Ecto neural progenitor cell (in vitro differentiated cells): ENCODE results near the gene SNAPC3.
"Not testable (repeated sequence)": the region's sequence is repeated elsewhere in the genome, so short reads cannot be mapped to it uniquely, and the experiment has no call there.

Experiments
- DNase-seq: peaks from one replicate; pipeline ENCODE4 v3.0.0-alpha.2; 2018; ENCODE audit warnings: low spot score

The SNAPC3 gene

DNA sequence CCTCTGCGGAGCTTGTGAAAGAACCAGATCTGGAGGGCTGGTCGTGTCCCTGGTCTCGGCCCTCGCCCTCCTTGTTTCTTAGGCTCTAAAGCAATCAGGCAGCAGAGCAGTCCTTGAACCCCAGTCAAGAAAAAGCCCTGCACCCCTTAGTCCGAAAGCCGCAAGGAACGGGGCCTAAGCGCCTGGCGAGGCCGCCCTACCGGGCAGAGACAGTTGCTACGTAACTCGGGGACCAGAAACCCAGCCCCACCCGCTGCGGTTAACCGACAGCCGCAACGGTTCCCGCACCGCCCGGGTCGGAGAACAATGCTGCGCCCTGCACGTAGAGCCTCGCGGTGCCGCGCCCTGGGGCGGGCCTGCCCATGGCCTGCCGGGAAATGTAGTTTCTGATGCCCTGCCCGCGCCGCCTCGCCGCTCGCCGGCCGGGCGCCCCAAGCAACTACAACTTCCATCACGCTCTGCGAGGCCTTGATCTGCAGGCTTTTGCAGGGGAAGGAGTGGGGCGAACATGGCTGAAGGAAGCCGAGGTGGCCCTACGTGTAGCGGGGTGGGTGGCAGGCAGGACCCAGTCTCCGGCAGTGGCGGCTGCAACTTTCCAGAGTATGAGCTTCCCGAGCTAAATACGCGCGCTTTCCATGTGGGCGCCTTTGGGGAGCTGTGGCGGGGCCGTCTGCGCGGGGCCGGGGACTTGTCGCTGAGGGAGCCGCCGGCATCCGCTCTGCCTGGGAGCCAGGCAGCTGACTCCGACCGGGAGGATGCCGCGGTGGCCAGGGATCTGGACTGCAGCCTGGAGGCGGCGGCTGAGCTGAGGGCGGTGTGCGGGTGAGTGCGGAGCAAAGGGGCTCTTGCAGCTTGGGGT, at the start of gene SNAPC3:
Gene SNAPC3 (plus strand): TSS at position 505 of the 859 bp plus-strand sequence. CDS start 4 bp downstream, at position 509.
- peak; percentile 97 for DNase-seq

DNA sequence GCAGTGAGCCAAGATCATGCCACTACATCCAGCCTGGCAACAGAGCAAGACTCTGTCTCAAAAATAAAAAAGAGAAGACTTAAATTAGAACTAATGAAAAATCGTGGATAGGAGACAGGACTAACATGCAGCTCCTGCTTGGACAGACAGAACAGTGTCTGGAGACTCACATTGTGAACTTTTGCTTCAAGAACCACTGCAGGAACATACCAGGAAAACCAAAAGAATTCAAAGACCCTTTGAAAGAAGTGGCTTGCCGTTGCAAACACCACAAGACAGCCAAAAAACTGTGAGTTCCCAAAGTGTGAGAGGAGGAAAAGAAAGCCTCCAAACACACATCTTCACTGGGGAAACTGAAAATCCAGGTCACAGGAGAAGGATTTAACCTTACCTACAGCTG, 48.8 kb upstream of the SNAPC3 start:
- no peak for DNase-seq

DNA sequence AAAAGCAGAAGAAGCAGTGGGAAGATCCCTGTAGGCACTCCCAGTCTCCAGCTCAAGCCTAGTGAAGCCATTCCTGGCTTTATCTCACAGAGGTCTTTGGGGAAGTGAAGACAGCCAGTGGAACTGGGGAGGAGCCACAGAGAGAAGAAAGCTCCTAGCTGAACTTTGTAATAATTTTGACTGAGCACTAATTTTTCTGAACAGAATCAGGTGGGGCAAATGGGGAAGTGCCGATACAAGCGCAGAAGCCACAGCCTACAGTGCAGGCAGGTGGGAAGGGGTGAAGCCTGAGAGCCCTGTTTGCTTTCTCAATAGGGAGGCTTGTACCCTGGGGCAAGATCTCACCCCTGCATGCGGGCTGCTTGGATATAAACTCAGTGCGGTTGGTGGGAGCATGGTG, 48.4 kb upstream of the SNAPC3 start:
- no peak for DNase-seq

DNA sequence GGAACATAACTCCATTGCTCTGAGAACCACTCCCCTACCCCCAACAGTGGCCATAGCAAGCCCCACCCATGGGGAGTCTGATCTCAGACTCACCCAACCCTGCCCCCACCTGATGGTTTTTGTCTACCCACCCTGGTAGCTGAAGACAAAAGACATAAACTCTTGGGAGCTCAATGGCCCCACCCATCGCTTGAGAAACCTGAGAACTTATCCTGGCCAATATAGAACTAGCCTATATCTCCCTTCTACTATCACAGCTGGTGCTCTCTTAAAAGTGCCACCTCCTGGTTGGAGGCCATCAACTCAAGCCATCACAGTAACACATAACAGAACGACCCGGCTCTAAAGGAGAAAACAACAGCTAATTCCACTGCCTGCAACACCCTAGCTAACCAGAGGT, 47.9 kb upstream of the SNAPC3 start:
- no peak for DNase-seq

DNA sequence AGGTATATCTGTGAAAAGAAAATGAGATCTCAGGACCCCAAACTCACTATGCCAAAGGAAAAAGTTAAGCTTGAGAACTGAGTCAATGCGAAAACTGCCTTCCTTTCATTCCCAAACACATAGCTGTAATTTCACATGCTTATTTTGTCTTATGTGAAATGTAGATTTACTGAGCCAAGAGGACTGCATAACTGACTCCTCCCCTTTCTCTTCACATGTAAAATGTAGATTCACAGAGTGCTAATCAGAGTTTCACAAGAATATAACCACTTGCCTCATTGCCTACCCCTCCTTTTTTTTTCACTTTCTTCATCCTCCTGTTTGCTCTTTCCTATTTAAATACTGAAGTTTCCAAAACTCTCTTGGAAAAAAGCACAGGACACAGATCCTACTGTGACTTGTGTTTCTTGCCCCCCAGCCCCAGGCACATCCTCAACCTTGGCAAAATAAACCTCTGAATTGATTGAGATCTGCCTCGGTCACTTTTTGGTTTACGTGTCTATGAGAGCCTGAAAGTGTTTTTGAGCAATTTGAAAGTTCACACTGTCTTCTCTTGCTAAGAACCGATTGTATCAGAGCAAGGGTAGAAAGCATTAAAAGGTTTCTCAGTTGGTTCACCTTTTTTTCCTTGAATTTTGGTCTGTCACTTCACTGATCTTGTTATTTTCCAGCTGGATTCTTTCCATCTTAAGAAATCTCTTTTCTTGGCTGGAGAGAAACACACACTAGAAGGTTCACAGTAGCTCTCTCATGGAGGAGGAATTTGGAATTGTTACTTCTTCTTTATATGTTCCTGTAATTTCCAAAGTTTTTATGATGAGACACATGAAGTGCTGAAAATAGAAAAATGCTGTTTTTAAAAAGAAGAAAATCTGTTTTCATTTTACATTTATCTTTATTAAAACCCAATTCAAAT, 44.8 kb upstream of the SNAPC3 start:
- no peak for DNase-seq

DNA sequence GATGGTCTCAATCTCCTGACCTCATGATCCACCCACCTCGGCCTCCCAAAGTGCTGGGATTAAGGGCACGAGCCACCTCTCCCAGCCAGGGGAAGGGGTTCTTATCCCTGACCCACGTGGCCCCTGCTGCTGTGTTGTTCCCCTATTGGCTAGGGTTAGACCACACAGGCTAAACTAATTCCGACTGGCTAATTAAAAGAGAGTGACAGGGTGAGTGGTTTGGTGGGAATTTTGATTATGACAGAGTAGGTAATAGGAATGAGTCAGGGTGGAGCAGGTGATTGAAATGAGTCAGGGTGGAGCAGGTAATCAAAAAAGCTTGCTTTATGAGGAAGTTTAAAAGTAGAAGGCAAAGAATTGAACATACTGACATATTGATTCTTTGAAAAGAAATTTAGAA, 43.4 kb upstream of the SNAPC3 start:
- not testable (repeated sequence) for DNase-seq

DNA sequence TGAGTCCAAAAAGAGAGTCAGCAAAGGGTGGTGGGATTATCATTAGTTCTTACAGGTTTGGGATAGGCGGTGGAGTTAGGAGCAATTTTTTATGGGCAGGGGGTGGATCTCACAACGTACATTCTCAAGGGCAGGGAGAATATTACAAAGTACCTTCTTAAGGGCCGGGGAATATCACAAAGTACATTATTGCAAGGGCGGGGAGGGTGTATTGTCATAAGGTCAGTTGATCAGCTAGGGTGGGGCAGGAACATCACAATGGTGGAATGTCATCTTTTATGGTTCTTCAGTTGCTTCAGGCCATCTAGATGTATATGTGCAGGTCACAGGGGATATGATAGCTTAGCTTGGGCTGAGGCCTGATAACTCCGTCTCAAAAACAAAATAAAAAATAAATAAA, 42.8 kb upstream of the SNAPC3 start:
- DNase-seq, result not testable (repeated sequence)

DNA sequence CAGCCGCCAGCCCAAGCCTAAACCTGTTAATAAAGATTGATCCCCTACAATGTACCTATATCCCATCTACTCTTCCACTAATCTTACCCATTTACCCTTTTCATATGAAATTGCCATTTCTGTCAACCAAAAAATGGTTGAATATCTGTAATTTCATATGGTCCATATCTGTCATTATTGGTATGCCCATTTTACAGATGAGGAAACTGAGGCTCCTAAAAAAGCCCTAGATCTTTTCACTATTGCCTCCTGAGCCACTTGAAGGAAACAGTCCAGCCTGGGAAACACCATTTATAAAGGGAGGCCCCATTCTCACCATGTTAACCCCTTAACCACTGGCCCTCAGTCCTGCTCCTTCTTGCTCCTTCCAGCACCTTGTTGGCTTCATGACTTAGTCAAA, 41.2 kb upstream of the SNAPC3 start:
- DNase-seq, result no peak

DNA sequence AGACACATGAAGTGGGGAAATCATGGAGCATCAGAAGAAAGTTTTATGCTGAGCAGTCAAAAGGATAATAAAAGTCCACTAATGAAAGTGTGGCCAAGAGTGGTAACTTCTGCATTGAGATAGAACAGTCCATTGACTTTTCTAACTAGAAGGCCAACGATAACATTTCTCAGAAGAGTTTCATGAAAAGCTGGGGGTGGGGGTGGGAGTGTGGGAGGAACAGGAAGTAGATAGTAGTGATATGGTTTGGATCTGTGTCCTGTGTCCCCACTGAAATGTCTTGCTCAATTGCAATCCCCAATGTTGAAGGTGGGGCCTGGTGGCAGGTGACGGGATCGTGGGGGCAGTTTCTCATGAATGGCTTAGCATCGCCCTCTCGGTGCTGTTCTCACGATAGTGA, 36.2 kb upstream of the SNAPC3 start:
- no peak for DNase-seq

DNA sequence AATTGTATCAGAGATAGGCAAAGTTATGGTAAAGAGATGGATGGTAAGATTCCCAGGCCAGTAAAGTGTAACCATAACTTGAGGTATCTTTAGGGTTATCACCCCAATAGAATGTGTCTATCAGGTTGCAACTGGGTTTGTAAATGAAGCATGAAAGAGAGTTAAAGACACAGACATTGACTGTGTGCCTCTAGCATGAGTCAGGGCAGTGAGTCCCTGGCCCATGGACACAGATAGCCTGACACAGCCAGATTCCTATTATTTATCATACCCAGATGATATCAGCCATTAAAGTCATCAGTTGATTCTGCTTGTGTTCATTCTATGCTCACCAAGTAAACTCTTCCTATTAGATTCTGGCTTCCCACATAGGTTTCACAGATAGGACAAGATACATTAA, 33.5 kb upstream of the SNAPC3 start:
- DNase-seq, result no peak

DNA sequence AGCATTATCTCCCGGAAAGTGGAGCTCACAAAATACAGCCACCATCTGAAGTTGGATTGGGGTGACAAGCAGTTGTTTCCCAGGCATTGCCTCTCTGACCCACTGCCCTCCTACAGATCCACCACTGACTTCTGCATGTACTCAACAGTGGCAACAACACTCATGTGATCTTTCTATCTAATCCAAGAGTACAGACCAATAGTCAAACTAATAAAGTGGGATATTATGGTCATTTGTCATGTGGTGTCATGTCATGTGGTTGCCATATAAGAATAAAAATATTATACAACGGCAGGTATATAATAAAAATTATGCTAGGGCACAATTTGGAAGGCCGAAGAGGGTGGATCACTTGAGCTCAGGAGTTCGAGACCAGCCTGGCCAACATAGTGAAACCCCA, 33.0 kb upstream of the SNAPC3 start:
- no peak for DNase-seq

DNA sequence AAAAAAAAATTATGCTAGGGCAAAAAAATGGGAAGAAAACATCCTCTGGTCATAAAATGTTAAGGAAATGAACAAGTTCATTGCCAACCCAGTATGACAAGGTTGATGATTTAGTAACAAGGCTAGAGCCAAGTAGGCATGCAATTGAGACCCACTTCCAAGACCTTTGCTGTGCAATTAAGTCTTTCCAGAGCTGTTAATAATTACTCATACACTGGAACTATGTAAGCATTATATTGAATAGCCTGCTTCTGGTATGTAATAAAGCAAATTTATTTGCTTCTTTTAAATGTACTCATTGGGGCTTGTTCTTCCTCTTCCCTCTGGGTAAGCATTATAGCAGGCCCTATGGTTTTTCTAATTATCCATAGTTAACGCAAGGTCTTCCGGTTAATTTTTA, 32.5 kb upstream of the SNAPC3 start:
- no peak for DNase-seq

DNA sequence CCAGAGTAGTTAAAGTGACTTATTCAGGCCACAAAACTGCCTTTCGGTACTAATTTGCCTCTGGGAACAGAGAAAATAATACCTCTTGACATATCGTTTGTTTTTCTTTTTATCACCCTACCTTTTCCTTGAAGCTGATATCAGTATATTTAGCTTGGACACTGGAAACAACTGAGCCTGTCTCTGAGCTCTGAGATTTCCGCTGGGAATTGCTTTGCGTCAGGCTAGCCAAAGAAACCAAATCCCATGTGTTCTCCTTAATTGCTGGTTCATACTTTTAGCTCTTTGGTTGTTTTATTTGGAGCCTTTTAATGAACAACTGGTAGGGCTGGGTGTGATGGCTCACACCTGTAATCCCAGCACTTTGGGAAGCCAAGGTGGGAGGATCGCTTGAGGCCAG, 30.3 kb upstream of the SNAPC3 start:
- no peak for DNase-seq

DNA sequence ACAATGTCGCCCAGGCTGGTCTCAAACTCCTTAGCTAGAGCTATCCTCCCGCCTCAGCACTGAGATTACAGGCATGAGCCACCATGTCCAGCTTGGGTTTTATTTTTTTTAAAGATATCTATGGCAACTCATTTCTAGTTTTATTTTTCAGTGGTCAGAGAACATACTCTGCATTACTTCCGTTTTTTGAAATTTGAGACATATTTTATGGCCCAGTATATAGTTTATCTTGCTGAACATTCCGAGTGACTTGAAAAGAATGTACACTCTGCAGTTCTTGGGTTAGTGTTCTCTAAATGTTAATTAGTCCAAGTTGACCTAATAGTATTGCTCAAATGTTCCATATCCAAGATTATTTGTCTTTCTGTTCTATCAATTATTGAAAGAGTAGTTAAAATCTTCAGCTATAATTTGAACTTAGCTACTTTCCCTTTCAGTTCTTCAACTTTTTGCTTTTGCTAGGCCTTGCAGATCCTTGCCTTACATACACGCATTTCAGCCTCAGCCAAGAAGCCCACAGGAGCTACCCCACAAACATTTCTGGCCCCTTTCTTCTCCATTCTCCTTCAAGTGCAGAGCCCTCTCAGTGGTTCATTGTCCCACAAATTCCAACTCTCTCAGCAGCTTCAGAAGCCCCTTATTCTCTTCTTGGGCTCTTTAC, 22.3 kb upstream of the SNAPC3 start:
- no peak for DNase-seq

DNA sequence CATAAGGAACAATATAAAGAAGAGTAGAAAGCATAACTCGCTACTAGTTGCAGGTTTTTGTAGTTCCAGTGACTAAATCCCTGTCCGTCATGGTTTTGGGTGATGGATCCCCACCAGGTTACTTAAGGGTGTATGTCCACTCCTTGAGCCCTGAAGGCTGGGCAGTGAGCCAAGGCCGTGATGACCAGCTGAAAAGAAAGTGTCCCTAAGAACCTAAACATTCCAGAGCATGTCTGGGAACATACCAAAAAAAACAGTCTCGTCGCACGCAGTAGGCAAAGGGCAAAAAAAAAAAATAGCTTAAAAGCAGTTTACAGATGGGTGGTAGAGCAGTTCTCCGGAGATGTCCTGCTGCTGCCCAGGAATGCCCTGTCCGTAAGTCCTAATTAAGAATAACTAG, 21.4 kb upstream of the SNAPC3 start:
- DNase-seq, result no peak

DNA sequence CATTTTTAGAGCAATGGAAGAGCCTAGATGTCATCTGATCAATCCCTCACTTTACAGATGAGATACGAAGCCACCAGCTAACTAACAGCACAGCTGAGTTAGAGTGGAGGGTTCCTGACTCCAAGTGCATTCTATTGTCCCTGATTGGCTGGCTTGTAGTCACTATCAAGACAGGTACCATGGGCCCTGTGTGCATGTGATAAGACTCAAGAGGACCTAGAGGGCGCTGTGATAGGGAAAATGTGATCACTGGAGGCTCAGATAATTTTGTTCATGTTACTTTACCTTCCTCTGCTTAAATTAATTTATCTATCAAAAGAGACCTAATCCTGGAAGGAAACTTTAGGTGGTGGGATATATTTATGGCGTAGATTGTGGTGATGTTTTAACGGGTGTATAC, 19.5 kb upstream of the SNAPC3 start:
- no peak for DNase-seq

DNA sequence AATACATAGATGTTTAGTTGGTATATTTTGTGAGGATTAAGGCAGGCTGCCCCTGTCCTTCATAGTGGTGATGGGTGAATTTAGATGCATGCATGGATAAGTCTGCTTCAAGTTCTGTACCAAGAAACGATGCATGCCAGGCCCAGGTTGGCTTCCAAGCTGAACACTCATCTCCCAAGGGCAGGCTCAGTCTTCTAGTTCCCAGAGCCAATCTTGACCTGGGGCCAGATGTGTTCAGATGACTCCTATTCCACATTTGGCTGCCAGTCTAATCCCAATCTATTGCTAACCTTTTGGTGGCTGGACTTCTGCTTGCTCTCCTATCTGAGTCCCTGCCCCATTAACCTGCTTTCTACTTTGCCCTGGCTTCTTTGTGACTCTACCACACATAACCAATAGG, 18.5 kb upstream of the SNAPC3 start:
- DNase-seq, result no peak

DNA sequence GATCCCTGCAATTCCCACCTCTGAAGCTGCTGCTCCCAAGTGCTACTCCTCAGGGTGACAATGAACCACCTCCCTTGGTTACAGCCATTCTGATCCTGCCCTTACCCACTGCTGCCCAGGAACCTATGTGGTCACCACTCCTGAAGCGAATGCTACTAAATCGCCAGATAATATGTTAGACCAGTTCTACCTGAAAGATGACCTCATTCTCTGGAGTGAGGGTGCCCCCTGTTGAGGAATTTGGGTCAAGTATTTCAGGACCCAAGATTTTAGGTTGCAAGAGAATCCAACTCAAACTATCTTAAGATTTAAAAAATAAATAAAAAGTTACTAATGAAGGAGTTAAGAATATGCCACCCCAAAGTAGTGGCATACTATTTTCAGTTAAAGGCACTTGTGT, 5.8 kb upstream of the SNAPC3 start:
- DNase-seq, result no peak

DNA sequence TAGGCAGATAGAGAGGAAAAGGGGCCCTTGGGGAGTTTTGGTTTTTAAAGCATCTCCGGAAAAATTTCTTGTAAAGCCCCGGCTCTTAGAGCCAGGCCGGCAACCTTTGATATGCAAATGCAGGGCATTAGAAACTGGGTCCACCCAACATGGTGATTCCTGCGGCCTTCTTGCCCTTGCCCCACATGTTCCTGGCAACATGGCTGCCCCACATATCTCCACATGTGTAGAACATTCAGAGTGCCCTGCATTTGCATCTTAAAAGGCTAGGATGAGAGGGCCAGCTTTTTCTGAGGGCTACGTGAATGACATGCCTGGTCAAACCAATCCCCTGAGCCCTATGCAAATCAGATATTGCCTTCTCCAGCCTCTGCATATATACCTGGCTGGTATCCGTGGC, 5.0 kb upstream of the SNAPC3 start:
- DNase-seq, result no peak

DNA sequence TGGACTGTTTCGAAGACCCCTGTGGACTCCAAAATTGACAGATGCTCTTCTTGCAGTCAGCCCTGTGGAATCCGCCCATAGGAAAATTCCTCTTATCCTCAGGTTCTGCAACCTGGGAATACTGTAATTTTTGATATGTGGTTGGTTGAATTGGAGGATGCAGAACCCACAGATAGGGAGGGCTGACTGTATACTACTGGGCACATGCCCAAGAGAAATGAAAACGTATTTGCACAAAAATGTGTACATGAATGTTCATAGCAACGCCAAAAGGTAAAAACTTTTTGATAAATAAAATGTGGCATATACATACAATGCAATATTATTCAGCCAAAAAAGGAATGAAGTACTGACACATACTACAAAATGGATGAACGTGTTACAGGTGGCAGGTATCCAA, 1.9 kb upstream of the SNAPC3 start:
- DNase-seq, result no peak

DNA sequence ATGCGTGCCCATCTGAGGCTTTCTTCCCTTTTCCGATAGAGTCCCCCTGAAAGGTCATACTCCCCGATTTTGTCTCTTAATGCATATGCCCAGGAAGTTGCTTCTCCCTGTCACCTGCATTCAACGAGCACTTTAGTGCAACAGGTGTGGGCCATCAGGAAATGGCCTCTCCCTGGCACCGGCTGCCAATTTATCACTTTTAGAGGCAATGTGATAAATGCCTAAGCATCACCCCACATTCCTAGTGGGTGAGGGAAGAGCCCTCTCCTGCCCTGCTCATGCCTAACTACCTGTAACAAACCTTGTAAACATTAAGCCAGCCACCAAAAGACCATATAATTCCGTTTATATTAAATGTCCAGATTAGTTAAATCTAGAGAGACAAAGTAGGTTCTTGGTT, 1.1 kb upstream of the SNAPC3 start:
- DNase-seq, result no peak

DNA sequence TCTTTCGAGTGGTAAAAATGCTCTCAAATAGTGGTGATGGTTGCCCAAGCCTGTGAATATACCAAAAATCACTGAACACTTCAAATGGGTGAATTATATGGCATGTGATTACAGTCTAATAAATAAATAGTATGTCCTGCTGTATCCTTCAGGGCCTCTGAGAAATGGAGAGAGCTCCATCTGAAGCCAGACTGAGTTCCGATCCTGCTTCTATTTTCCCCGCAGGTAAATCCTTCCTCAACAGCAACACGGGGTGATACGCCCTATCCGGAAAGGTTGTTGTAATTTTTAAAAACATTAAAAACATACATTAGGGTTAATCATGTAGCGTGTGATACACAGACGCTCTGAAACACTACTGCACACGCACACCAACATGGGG, 695 bp upstream of the SNAPC3 start:
- no peak for DNase-seq
